ENCODE measurements around the gene RAF1.
A peak's percentile ranks its signal among the peaks of the same experiment; 100 is the strongest.

RAF1 gene

GRCh38 chr3:12585181-12585580, 78.7 kb downstream of the RAF1 start:
- in situ Hi-C loops (cut with HindIII; ENCODE audit: low pct_ligation_motif_present, low sequenced_read_pairs): no loop called here
- DNase-seq: no peak
- H3K4me3 ChIP-seq (ENCODE audit: low read depth, low read length): no peak overlapping the region
- H3K36me3 ChIP-seq (replicated peaks): peaks cover 74% of the 10 kb centered on the region
- TF ChIP-seq, protein P1, sequence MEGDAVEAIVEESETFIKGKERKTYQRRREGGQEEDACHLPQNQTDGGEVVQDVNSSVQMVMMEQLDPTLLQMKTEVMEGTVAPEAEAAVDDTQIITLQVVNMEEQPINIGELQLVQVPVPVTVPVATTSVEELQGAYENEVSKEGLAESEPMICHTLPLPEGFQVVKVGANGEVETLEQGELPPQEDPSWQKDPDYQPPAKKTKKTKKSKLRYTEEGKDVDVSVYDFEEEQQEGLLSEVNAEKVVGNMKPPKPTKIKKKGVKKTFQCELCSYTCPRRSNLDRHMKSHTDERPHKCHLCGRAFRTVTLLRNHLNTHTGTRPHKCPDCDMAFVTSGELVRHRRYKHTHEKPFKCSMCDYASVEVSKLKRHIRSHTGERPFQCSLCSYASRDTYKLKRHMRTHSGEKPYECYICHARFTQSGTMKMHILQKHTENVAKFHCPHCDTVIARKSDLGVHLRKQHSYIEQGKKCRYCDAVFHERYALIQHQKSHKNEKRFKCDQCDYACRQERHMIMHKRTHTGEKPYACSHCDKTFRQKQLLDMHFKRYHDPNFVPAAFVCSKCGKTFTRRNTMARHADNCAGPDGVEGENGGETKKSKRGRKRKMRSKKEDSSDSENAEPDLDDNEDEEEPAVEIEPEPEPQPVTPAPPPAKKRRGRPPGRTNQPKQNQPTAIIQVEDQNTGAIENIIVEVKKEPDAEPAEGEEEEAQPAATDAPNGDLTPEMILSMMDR (IDR thresholded peaks at IDR 0.05; ENCODE audit: low read depth, low read length, missing control alignments): no peak
- H3K27ac ChIP-seq: no peak overlapping the region
- no peaks in the 10 kb centered on the region for H3K27me3 ChIP-seq (replicated peaks)

DNA sequence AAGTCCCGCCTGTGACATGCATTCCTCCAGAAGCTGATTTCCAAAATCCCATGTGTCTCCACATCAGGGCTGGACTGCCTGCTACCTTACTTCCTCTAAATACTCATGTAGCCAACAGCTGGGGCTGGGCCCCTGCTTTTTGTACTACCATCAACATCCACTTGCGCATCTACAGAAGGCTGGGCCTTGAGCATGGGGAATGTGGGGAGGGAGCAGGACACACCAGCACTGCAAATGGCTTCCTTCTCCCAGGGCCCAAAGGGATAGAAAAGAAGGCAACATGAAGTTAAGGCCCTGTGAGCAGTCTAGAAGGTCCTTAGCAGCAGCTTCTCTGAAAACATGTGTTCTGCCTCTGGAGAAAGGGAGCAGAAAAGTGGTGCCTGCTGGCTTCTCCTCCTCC, 79.8 kb downstream of the RAF1 start:
- TF ChIP-seq, protein P1 (IDR thresholded peaks at IDR 0.05; ENCODE audit: low read depth, low read length, missing control alignments): no peak
- no peak overlapping the region for H3K4me3 ChIP-seq (ENCODE audit: low read depth, low read length)
- no peak overlapping the region for H3K27ac ChIP-seq
- in situ Hi-C loops (cut with HindIII; ENCODE audit: low pct_ligation_motif_present, low sequenced_read_pairs): no loop called here
- H3K36me3 ChIP-seq (replicated peaks): peaks cover 75% of the 10 kb centered on the region
- no peak for DNase-seq
- H3K27me3 ChIP-seq (replicated peaks): no peaks in the 10 kb centered on the region

- no peaks in the 10 kb centered on the region for H3K27me3 ChIP-seq (replicated peaks)
- no peak for DNase-seq
- in situ Hi-C loops (cut with HindIII; ENCODE audit: low pct_ligation_motif_present, low sequenced_read_pairs): no loop called here
- TF ChIP-seq, protein P1 (IDR thresholded peaks at IDR 0.05; ENCODE audit: low read depth, low read length, missing control alignments): no peak
- no peak overlapping the region for H3K27ac ChIP-seq
- no peak overlapping the region for H3K4me3 ChIP-seq (ENCODE audit: low read depth, low read length)
- peaks cover 73% of the 10 kb centered on the region for H3K36me3 ChIP-seq (replicated peaks)
These were observed 80.6 kb downstream of the RAF1 start for GRCh38 chr3:12583280-12583679.

- TF ChIP-seq, protein P1 (IDR thresholded peaks at IDR 0.05; ENCODE audit: low read depth, low read length, missing control alignments): no peak
- Histone ChIP-seq H3K27ac (no peak overlapping the region), H3K4me3 (ENCODE audit: low read depth, low read length) (no peak overlapping the region), H3K27me3 (replicated peaks) (no peaks in the 10 kb centered on the region), H3K36me3 (replicated peaks) (peaks cover 76% of the 10 kb centered on the region)
- in situ Hi-C loops (cut with HindIII; ENCODE audit: low pct_ligation_motif_present, low sequenced_read_pairs): no loop called here
- no peak for DNase-seq
These were observed 81.2 kb downstream of the RAF1 start for GRCh38 chr3:12582730-12583129.

DNA sequence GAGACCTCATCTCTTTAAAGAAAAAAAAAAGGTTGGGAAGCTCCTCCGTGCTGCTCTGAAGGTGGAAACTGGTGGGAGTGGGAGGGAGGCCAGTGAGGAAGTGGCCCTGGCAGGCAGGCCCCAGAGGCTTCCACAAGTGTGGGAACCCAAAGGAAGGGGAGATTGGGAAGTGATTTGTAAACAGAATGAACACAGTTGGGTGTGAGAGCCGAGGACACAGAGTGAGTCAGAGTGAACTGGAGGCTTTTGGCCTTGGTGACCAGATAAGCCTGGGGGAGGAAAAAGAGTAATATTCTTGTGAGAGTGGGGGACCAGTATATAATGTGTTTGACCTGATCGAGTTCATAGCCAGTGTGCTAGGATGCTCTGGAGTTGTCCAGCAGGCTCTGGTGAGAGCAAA, 84.0 kb downstream of the RAF1 start:
- peak overlapping the region; percentile 41 for H3K27ac ChIP-seq
- in situ Hi-C loops (cut with HindIII; ENCODE audit: low pct_ligation_motif_present, low sequenced_read_pairs): no loop called here

DNA sequence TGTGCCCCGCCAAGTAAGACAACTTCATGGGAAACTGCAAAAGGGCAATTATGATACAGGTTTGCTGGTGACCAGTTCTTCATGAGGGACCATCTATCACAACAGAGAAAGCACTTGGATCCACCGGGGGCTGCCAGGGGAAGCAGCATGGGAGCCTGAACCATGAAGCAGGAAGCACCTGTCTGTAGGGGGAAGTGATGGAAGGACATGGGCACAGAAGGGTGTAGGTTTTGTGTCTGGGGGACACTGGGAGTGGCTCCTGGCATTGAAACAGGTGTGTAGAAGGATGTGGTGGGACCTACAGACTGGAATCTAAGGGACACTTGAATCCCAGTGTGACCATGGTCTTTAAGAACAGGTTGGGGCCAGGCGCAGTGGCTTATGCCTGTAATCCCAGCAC, 84.5 kb downstream of the RAF1 start:
- H3K36me3 ChIP-seq (replicated peaks): peaks cover 77% of the 10 kb centered on the region
- TF ChIP-seq, protein P1 (IDR thresholded peaks at IDR 0.05; ENCODE audit: low read depth, low read length, missing control alignments): no peak

More for the DNA sequence above, 84.0 kb downstream of the RAF1 start:
- Histone ChIP-seq H3K4me3 (ENCODE audit: low read depth, low read length) (no peak overlapping the region), H3K36me3 (replicated peaks) (peaks cover 77% of the 10 kb centered on the region), H3K27me3 (replicated peaks) (no peaks in the 10 kb centered on the region)
- DNase-seq: peak; percentile 37
- TF ChIP-seq, protein P1 (IDR thresholded peaks at IDR 0.05; ENCODE audit: low read depth, low read length, missing control alignments): no peak

More for the DNA sequence above, 84.5 kb downstream of the RAF1 start:
- Histone ChIP-seq H3K4me3 (ENCODE audit: low read depth, low read length) (no peak overlapping the region), H3K27me3 (replicated peaks) (no peaks in the 10 kb centered on the region), H3K27ac (peak overlapping the region; percentile 41)
- no peak for DNase-seq
- in situ Hi-C loops (cut with HindIII; ENCODE audit: low pct_ligation_motif_present, low sequenced_read_pairs): no loop called here

Measured in brain microvascular endothelial cell (primary cell).